Liver (tissue), 3 donors: ENCODE measurements around the gene FABP3.

Source experiments
- ATF3 ChIP-seq: IDR thresholded peaks from 2 replicates; pipeline ENCODE4 v1.6.1; 2016; ENCODE audit warnings: antibody characterized with exemption
- CTCF ChIP-seq: fragments of 150-350 bp; IDR thresholded peaks from 2 replicates; pipeline ENCODE4 v1.5.1; 2017; ENCODE audit warnings: improper control_type of control experiment, low read depth, low read length; ENCODE audit not compliant: missing input control
- MAX ChIP-seq: IDR thresholded peaks from 2 replicates; pipeline ENCODE4 v1.6.1; 2016; ENCODE audit warnings: antibody characterized with exemption
- TAF1 ChIP-seq: conservative IDR thresholded peaks from 2 replicates; pipeline ENCODE4 v1.6.1; 2016; ENCODE audit warnings: antibody characterized with exemption, mild to moderate bottlenecking
- YY1 ChIP-seq: IDR thresholded peaks from 2 replicates; pipeline ENCODE4 v1.6.1; 2016; ENCODE audit warnings: antibody characterized with exemption, mild to moderate bottlenecking
- donor health status: healthy.
- donor health status: healthy.

GRCh38 chr1:31378001-31378400 is 5.1 kb upstream of the FABP3 start:
- TF ChIP-seq CTCF (no peak), TAF1 (no peak), YY1 (no peak), MAX (no peak), ATF3 (no peak)
